HL-60 (cell line): ENCODE results near the gene ATXN3L.

Experiments
- DNase-seq, 2 experiments: peaks; one replicate each; pipeline ENCODE4 v3.0.0-alpha.2; 2010 to 2020; ENCODE audit warnings: low read depth in 1 of 2, low spot score in 1 of 2
- H3K27ac ChIP-seq: fragments of 250-450 bp; sonication (Bioruptor Pico); replicated peaks from 2 replicates; pipeline ENCODE4 v1.5.1; 2020; ENCODE audit warnings: mild to moderate bottlenecking, moderate library complexity
- H3K27me3 ChIP-seq: fragments of 250-450 bp; sonication (Bioruptor Pico); 2 replicates; pipeline ENCODE4 v1.5.1; 2021; ENCODE audit warnings: mild to moderate bottlenecking, moderate library complexity; ENCODE audit not compliant: insufficient read depth, poor library complexity, severe bottlenecking
- H3K4me3 ChIP-seq: replicated peaks from 2 replicates; pipeline ENCODE4 v1.5.1; 2011; ENCODE audit warnings: mild to moderate bottlenecking, control low read depth, low read length; ENCODE audit not compliant: insufficient read depth
- GABPA ChIP-seq: IDR thresholded peaks from 2 replicates; pipeline ENCODE4 v1.6.1; 2012; ENCODE audit warnings: low read depth
- POLR2AphosphoS5 ChIP-seq: IDR thresholded peaks from 2 replicates; pipeline ENCODE4 v1.6.1; 2012; ENCODE audit warnings: low read depth
- SPI1 ChIP-seq: IDR thresholded peaks from 2 replicates; pipeline ENCODE4 v1.6.1; 2012; ENCODE audit warnings: low read depth, mild to moderate bottlenecking, borderline replicate concordance
- TF ChIP-seq, protein P1 (sequence below): IDR thresholded peaks from one replicate; pipeline ENCODE4 v1.5.1; 2011; ENCODE audit warnings: low read length, control low read depth, inconsistent platforms; ENCODE audit not compliant: insufficient read depth
- TF ChIP-seq, protein P2 (sequence below): IDR thresholded peaks from 2 replicates; pipeline ENCODE4 v1.6.1; 2012; ENCODE audit warnings: low read depth; ENCODE audit not compliant: insufficient replicate concordance

ATXN3L gene

DNA sequence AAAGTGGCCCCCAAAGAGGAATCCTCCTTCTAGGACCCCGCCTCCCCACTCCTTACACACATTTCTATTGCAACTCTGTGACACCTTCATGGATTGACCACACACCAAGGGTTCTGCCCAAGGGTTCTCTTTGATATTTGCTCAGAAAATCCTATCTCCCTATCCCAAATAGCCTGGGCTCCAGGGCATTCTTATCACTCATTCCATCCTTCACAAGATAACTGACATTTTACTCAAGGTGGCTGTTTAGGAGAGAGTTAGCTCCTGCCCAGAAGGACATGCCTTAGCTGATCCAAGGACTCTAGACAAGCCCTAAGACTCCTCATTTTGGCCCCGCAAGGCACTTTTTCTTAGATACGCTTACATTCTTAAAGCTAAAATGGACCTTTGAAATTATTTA is 47.4 kb downstream of the ATXN3L start:
- Histone ChIP-seq H3K27me3 (no peaks in the 10 kb centered on the region), H3K27ac (no peak overlapping the region), H3K4me3 (no peak overlapping the region)
- no peak for TF ChIP-seq SPI1
- DNase-seq, result no peak

DNA sequence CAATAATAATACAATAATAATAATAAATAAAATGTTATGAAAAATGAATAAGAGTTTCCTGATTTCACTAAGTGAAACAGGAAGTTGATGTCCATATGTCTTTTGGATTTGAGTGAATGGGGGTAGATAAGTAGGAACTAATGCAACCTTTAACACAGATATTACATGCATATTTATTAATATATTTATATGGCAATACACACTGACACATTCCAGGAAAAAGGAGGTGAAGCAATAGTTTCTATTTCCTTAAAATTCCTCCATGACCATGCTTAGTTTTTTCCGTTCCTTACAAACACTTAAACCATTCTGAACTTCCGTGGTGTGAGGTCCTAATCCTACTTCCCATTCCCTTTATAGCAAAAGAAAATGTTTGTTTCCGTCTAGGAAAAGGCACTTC is 48.3 kb downstream of the ATXN3L start:
- TF ChIP-seq, protein P1, sequence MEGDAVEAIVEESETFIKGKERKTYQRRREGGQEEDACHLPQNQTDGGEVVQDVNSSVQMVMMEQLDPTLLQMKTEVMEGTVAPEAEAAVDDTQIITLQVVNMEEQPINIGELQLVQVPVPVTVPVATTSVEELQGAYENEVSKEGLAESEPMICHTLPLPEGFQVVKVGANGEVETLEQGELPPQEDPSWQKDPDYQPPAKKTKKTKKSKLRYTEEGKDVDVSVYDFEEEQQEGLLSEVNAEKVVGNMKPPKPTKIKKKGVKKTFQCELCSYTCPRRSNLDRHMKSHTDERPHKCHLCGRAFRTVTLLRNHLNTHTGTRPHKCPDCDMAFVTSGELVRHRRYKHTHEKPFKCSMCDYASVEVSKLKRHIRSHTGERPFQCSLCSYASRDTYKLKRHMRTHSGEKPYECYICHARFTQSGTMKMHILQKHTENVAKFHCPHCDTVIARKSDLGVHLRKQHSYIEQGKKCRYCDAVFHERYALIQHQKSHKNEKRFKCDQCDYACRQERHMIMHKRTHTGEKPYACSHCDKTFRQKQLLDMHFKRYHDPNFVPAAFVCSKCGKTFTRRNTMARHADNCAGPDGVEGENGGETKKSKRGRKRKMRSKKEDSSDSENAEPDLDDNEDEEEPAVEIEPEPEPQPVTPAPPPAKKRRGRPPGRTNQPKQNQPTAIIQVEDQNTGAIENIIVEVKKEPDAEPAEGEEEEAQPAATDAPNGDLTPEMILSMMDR, result no peak
- no peak for TF ChIP-seq SPI1
- TF ChIP-seq GABPA, result no peak
- no peak for TF ChIP-seq POLR2AphosphoS5
- TF ChIP-seq, protein P2, sequence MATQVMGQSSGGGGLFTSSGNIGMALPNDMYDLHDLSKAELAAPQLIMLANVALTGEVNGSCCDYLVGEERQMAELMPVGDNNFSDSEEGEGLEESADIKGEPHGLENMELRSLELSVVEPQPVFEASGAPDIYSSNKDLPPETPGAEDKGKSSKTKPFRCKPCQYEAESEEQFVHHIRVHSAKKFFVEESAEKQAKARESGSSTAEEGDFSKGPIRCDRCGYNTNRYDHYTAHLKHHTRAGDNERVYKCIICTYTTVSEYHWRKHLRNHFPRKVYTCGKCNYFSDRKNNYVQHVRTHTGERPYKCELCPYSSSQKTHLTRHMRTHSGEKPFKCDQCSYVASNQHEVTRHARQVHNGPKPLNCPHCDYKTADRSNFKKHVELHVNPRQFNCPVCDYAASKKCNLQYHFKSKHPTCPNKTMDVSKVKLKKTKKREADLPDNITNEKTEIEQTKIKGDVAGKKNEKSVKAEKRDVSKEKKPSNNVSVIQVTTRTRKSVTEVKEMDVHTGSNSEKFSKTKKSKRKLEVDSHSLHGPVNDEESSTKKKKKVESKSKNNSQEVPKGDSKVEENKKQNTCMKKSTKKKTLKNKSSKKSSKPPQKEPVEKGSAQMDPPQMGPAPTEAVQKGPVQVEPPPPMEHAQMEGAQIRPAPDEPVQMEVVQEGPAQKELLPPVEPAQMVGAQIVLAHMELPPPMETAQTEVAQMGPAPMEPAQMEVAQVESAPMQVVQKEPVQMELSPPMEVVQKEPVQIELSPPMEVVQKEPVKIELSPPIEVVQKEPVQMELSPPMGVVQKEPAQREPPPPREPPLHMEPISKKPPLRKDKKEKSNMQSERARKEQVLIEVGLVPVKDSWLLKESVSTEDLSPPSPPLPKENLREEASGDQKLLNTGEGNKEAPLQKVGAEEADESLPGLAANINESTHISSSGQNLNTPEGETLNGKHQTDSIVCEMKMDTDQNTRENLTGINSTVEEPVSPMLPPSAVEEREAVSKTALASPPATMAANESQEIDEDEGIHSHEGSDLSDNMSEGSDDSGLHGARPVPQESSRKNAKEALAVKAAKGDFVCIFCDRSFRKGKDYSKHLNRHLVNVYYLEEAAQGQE, result no peak
- no peak for DNase-seq
- no peak overlapping the region for H3K27ac ChIP-seq

DNA sequence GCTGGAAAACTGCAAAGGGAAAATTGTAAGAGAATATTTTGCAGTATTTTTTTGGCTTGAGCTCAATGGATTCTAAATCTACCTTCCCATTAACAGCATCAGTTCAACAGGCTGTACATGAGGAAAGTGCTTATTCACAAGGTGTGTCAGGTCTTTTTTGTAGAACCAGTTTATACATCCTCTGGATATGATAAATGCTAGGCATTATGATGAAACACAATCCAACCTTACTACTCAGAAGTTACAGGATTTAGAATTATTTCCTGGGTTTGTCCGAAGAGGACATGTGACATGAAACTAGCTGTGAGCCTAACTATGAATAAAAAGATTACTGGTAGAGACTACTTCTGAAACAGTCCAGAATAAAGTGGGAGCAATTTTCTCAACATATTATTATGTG is 49.5 kb downstream of the ATXN3L start:
- DNase-seq, result no peak
- TF ChIP-seq, protein P2, result no peak
- TF ChIP-seq GABPA (no peak), POLR2AphosphoS5 (no peak), SPI1 (no peak)
- TF ChIP-seq, protein P1, result no peak
- H3K27ac ChIP-seq, result no peak overlapping the region

More for the DNA sequence above, 48.3 kb downstream of the ATXN3L start:
- H3K27me3 ChIP-seq, result no peaks in the 10 kb centered on the region
- no peak overlapping the region for H3K4me3 ChIP-seq

DNA sequence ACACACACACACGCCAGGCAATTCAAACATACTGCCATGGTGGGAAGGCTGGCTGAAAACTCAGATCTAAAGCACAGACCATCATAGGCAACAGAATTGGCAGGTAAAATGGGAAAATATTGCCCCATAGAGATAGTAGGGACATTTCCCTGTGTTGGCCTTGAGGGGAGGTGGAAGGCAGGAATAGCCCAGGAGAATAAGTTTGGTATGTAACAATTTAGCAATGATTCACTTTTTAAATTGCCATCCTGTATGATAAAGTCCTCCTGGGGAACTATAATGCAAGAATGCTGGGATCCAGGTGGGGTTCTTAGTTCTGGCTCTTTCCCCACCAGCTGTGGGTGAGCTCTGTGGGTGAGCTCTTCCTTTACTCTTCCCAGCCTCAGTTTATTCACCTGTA is 51.0 kb downstream of the ATXN3L start:
- no peak for DNase-seq
- no peaks in the 10 kb centered on the region for H3K27me3 ChIP-seq
- H3K4me3 ChIP-seq, result no peak overlapping the region
- no peak overlapping the region for H3K27ac ChIP-seq
- TF ChIP-seq, protein P1, result no peak
- TF ChIP-seq POLR2AphosphoS5 (no peak), SPI1 (no peak), GABPA (no peak)
- TF ChIP-seq, protein P2, result no peak

More for the DNA sequence above, 49.5 kb downstream of the ATXN3L start:
- Histone ChIP-seq H3K4me3 (no peak overlapping the region), H3K27me3 (no peaks in the 10 kb centered on the region)
